Activated CD4-positive, alpha-beta T cell treated with anti-CD3 and anti-CD28 coated beads for 1 hour (primary cell): ENCODE measurements around the gene NFE2L1.
"Not testable (repeated sequence)": the region's sequence is repeated elsewhere in the genome, so short reads cannot be mapped to it uniquely, and the experiment has no call there.

Experiments used
- DNase-seq: peaks from one replicate; pipeline ENCODE4 v3.0.0-alpha.2; 2020

The NFE2L1 gene

DNA sequence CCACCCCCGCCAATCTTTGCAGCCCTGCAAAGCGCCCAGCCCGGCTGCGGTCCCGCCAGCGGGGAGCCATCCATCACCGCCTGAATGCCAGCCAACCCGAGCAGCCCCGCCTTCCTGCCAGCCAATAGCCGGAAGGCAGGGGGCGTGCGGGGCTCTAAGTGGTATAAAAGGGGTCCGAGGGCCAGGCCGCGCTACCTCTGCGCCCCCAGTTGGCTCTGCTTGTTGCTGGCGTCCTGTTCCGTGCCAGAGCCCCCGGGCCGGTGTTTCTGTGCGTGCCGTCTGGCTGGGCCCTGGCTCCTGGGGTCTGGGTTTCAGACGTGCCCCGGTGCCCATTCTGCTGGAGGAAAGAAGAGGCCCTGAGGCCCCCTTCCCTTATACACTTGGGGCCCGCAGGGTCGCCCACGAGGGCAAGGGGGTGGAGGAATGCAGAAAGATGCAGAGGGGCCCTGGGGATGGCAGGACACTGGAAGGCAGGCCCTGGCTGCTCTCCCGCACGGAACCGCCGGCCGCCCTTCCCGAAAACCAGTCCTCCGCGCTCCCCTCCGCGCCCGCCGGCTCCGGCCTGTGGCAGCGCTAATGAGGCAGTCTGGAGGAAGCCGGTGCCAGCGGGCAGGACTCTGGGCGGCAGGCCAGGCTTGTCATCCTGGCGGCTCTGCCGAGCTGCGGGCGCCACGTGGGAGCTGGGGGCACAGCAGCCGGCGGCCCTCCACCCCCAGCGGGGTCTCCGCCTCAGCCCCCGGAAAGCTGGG, 24.6 kb upstream of the NFE2L1 start:
- DNase-seq = no peak

DNA sequence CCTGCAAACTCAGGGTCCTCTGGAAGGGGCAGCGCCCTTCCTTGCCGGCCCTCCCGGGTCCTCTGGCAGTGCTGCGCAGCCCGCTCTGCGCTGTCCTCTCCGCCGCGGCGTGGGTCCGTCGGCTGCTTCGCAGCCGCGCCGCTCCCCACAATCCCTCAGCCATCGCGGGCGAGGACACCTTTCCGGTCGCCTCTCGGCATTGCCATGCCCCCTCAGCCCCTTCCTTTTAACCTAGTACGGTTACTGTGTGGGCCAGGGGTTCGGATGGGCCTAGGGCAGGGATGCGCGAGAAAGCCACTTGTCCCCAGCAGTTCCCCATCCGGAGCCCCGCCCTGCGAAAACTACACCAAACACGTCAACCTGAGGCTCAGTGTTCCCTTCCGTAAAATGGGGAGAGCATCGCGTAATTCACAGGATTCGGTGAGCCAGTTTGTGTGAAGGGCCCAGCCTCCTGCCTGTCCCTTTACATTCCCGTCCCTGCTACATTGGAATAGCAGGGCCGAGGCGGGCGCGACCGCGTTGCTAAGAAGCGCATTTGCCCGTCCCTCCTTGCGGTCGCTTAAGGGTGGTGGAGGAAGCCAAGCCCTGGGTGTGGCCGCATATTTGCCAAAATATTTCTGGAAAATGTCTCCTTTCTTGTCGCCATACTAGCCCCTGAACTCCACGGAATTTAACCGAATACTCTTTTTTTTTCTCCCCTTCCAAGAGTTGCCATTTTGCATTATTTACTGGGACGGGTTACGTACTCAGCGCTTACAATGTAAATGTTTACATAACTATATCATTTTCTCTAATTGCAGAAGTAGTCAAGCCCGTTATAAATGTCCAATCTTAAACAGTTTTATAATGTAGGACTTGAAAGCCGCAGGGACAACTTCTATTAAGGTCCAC, 23.8 kb upstream of the NFE2L1 start:
- DNase-seq = no peak

DNA sequence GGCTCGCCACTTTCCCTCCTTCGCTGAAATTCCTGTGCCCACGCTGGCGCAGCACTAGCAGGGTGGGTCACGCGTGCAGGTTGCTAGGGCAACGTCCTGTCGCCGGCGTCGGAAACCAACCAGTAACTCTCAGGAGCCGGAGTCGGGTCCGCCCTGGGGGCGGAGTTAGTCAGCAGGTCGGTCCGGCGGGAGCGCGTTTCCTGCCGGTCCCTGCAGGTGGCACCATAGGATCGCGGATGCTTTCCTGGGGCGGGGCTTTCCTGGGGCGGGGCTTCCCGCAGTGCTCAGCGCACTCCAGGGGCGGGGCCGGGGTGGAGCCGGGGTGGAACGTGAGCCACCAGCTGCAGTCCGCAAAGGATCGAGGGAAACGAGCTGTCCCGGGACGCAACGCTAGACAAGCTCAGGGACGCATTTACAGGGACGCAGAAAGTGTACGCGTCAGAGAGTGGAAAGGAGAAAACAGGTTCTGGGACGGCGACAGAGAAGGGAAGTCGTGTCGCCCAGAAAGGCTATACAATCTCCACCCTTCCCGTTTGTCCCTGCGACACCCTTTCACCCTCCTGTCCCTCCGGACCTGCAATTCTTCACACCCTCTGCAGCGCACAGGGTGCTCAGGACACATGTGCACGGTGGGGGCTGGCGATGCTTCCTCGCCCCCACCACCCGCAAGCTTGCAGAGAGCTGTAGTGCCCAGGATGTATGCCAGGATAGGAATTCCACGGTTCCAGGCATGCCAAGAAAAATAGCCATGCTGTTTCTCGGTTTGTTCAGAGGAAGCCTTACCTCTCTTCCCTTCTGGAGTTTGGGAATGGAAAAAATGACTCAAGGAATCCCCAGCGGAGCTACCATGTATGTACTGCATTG, 22.9 kb upstream of the NFE2L1 start:
- DNase-seq = peak; percentile 96

DNA sequence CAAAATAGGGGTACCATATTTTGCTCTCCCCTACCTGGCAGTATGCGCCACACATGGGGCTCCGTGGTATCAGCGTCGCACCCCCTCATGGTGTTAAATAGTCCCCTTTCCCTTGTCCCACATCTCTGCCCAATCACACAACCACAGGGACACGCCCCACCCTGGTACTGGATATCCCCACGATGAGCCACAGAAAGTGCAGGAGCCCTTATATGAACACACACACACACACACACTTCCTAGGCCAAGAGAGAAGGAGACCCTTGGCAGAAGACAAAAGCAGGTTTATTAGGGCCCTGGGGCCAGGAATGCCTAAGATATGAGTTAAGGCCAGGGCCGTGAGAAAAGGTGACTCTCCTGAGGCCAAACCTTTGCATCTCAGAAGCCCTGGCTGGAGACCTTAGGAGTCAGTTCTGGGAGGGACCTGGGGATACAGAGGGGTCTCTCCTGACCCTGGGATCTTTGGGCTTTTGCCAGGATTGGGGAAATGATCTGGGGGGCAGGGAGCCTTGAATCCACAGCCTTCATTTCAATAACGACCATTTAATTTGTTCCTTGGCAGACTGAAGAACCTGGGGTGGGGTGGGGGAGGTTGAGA, 22.2 kb upstream of the NFE2L1 start:
- no peak for DNase-seq

DNA sequence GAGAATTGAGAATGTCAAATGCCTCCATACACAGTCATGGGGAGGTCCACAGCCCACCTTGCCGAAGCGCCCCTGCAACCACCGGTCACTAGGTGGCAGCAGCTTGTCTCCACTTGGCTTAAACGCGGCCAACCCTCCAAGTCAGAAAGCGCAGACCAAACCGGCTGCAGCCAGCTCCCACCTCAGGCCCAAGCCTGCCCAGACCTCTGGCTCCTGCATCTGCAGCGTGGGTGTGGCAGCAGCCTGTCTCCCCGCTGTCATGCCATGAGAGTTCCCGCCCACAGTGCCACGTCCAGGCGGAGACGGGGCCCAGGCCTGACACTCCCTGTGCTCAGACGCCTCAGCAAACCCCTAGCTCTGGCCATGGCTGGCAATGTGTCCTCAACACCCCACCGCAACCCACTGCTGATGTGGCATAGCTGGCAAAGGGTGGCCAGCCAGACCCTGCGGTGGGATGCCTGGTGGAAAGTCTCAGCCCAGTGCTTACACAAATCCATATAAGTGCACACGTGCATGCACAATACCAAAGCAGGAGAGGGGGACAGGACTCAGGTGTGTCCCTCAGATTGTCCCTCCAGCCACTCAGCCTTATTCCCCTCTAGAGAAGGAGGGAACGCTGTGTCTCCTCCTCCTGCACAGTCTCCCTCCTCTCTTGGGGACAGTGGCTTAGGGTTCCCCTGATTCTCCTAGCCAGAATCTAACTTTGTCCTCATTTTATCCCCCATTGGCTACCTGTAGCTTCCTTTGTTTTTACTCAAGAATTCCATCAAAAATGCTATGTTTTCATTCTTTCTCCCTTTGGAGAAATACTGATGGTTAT, 21.4 kb upstream of the NFE2L1 start:
- peak; percentile 56 for DNase-seq

DNA sequence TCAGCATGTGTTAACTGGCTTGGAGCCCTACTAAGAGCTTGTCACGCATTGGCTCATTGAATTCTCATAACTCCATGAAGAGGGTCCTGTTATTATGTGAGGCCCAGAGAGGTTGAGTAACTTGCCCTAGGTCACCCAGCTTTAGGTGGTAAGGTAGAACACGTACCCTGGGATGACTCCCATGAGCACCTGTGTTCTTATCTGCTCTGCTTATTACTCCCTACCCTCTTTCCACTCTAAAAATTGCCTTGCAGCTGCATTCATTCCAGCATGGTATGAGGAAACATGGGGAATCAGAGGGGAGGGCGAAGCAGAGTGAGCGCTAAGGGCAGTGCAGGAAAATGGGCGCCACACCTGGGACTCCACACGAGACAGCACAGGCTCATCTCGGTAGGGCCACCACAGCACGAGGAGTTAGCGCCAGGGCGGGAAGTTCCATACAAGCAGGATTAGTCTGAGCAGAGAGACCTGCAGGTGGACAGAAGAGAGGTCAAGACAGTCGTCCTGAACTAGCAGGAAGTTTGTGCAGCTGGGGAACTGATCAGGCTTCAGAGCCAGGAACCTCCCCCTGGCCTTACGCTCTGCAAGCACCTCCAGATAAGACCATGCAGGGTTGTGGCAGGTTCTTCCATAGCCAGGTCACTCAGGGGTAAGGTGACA, 20.7 kb upstream of the NFE2L1 start:
- no peak for DNase-seq

DNA sequence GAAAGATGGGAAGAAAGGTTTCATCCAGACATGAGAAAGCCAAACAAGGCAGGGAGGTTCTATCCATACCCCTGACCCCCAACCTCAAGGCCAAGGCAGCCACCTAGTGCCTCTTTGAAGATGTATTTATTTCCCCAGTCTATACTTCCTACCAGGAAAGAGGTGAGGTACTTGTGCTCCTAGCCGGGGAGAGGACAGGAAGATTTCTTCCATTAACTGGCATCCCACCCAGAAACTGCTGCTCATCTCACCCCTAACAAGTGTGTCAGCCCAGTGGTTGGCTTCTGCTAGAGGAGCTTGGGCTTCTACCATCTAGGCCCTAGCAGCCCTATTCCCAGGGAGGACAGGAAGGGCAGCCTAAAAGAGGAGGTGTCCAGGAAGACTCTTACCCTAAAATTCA, 19.4 kb upstream of the NFE2L1 start:
- DNase-seq = no peak

DNA sequence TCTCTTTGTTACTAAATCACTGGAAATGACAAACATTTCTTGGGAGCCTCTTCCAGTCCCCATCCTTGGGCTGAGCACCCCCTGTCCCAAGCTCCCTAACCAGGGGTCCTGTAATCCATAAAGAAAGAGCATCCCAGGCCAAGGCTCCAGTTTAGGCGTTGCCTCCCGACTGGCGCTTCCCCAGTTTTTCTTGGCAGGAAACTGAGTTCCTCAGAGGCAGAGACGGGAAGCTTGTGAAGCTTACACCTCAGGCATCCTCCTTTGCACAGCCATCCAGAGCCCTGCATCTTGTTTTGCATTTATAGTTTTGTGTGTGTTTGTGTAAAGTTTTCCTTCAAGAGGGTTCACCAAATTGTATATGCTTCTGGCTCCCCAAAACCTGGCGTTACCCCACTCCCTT, 17.6 kb upstream of the NFE2L1 start:
- no peak for DNase-seq

DNA sequence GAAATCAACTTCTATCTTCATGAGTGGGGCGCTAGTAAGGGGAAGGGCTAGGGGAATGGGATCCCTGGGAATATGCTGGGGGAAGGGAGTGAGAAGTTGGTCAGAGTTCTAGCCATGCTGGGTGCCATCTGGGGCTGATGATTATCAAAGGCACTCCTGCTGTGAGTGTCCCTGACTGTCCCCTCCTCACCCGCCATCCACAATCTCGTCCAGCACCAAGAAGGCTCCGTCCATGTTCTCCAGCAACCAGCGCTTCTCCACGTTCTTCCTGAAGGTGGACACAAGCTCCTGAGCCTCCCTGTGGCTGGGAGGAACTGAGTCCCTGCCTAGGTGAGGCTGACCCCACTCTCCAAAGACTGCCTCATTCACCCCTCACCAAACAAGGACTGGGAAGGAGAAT, 16.2 kb upstream of the NFE2L1 start:
- DNase-seq = no peak

DNA sequence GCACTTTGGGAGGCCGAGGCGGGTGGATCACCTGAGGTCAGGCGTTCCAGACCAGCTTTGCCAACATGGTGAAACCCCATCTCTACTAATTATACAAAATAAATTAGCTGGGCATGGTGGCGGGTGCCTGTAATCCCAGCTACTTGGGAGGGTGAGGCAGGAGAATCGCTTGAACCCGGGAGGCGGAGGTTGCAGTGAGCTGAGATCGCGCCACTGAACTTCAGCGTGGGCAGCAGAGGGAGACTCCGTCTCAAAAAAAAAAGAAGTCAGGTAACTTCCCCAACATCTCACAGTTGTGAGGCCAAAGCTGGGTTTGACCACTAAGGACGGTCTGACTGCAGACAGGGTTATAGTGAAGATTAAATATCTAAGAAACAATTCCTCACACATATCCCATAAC, 13.4 kb upstream of the NFE2L1 start:
- not testable (repeated sequence) for DNase-seq

DNA sequence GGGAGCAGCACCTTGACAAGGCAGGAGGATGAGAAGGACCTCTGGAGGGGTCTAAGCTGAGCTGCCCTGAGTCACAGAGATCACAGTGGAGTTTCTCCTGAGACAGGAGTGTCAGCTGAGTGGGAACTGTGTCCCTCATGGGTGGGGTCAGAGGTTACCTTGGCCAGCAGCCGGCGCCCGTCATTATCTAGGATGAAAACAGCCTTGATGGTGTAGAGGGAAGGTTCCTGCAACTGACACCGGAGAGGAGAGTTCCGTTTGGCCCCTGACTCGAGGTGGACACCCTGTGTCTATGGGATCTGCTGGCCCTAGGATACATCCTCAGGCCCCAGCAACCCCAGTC, 11.5 kb upstream of the NFE2L1 start:
- no peak for DNase-seq

DNA sequence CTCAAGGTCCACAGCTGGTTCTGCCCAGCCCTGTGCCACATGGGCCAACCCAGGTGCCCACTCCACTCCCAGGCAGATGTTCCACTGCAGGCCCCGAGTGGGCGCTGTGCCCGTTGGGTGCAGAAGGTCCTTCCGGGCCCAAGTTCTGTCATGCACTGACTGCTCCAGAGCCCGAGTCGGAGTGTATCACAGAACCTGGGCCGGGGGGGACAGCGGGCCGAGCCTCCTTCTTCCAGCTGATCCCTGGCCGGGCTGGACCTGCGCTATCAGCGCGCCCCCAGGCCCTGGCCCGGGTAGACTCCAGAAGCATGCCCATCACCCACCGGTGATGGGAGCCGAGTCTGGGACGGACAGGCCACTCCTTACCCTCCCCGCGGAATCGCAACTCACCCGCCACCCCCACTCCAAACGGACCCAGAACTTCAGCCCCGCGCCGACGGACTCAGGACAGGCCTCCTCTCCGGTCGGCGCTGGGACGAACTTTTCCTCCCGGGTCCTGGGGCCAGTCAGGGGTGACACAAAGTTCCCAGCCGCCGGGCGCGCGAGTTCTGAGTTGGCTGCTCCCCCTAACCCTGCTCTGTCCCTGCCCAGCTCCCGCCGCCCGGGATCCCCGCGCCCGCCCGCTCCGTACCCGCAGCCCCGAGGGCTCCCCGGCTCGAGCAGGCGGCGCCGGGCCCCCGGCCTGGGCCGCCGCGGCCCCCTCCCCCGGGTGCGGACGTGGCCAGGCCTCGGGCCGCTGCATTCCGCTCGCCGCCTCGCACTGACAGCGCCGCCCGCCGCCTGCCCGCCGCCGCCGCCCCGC, 10.9 kb upstream of the NFE2L1 start, which contains the start of gene COPZ2:
Gene COPZ2 (minus strand): TSS at position 762 of the 802 bp plus-strand sequence. CDS start 20 bp downstream, at position 742.
- DNase-seq = peak; percentile 51

DNA sequence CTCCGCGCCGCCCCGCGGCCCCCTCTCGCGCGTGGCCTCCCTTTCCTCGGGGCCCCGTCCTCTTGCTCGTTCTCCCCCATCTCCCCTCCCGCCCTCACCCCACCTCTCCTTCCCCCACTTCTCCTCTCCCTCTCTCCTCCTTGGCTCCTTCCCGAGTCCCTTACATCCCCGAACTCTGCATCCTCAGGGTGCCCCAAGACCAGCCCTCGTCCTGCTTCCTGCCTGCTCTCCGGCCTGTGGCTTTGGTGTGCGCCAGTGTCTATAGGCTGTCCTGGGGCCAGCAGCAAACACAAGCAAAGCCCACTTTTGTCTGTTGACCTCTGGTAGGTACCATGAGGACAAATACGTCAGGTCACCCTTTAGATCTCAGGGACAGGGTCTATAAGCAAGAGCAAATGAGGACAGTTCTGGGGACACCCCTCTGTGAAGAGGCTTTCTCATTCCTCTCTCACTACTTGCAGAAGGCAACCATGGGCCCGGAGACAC, 10.3 kb upstream of the NFE2L1 start:
- DNase-seq = no peak

DNA sequence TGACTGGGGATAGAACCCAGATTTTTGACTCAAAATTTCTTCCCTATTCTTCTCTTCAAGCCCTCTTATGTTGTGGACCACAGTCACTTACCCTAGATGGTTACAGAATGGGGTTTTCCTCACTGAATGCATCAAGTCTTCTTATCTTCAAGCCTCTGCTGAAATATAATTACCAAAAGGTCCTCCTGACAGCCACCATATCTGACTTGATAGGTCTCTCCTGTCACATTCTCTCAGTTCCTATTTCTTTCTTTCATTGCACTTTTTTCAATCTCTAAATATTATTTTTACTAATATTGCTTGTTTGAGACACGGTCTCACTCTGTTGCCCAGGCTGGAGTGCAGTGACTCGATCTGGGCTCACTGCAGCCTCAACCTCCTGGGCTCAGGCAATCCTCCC, 9.5 kb upstream of the NFE2L1 start:
- no peak for DNase-seq

DNA sequence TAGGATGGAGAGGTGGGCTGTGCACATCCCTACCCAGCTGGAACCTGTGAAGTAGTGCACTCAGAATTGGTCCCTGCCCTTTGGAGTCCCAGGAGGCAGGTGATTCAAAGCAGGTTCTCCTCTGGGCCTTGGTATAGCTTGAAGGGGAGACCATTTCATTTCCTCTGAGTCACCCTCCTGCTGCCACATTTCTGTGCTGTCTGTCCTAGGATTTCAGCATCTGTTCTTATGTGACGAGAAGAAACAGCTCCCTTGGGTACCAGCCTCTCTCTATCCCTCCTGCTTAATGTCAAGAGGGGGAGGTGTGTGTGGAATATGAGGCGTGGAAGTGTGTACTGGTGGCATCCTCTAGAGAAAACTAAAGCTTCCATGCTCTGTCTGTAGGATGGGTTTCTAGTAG, 5.0 kb upstream of the NFE2L1 start:
- no peak for DNase-seq

DNA sequence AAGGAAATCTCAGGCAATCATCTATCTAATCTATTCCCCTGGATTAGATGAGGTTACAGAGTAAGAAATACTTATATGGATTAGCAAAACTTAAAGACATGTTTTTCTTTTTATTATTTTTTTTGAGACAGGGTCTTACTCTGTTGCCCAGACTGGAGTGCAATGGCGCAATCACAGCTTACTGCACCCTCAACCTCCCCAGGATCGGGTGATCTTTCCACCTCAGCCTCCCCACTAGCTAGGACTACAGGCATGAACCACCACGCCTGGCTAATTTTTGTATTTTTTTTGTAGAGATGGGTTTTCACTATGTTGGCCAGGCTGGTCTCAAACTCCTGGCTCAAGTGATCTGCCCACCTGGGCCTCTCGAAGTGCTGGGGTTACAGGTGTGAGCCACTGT, 3.3 kb upstream of the NFE2L1 start:
- no peak for DNase-seq

DNA sequence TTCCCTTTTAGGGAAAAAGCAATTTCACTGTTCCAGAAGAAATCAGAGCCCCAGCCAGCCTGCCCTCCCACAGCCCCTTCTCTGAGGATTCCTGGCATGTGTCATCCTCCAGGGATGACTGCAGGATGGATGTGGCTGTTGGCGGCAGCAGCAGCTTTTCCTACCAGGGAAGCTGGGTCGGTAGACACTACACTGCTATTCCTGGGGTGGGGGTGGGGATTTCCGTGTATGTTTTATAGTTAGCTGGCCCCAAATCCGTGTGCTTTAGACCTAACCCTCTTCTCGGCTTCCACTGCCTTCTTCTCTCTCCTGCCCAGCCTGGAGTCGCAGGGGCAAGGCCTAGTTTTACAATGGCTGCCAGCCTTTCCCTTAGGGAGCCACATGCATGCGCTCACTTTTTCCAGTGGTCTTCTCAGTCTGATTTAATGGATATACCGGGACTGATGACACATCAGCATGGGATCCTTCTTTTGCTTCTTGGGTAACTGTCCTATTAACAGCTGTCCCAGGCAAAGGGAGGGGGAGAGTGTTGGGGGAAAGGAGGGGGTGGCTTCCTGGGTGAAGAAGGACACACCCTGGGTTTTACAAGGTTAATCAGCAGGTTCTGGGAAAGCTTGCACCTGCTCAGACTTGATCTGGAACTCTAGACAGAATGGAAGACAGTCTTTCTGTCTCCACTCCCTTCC, 2.7 kb upstream of the NFE2L1 start:
- DNase-seq = no peak

DNA sequence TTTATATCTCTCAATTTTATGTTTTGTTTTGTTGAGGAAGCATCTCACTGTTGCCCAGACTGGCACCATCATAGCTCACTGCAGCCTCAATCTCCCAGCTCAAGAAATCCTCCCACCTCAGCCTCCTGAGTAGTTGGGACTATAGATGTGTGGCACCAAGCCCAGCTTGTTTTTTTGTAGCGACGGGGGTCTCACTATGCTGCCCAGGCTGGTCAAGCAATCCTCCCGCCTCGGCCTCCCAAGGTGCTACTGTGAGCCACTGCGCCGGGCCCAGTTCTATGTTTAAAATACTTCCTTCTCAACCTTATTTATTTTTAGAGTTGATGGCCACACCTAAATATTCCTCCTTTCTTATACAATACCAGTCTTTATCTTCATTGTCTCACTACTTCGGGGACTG, 1.9 kb upstream of the NFE2L1 start:
- no peak for DNase-seq

DNA sequence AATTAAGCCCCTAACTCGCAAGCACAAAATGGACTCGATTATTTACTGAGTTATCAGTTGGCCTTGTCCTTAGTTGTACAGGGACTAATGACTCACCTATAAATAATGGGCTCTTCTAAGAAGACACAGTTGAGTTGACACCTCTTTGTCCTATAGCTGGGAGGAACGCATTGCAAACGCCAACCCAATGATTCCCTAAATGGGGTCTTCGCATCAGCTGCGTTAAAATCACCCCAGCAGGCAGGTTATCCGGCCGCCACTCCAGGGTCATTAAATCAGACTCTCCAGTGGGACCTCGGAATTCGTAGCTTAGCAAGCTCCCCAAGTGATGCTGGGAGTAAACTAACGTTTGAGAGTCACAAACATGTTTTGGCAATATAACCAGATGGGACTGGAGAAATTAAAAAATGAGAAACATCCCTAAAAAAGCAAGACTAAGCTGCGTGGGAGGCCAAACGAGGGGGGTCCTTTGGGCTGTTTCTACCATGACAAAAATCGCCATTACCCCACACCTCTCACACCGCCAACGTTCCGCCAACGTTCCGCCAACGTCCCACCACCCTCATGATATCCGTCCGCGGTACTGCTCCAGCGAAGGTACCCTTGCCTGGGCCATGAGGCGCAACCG, 932 bp upstream of the NFE2L1 start:
- no peak for DNase-seq
